ENCODE results near the gene NTN5.

Gene NTN5

DNA sequence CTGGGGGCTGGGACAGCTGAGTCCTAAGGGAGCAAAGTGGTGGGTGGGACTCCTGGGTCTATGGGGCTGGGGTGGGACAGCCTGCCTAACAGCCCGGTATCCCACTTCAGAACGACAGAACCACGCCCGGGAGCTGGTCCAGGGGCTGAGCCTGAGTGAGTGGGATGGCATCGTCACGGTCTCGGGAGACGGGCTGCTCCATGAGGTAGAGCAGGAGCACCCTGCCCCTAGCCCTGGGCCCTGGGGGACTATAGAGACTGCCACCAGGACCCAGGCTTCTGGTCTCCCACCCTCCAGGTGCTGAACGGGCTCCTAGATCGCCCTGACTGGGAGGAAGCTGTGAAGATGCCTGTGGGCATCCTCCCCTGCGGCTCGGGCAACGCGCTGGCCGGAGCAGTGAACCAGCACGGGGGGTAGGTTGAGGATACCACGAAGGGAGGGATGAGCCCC is 44.9 kb downstream of the NTN5 start:
- DNase-seq: no peak

GRCh38 chr19:48627201-48627864 is 45.5 kb downstream of the NTN5 start:
- DNase-seq: no peak

DNA sequence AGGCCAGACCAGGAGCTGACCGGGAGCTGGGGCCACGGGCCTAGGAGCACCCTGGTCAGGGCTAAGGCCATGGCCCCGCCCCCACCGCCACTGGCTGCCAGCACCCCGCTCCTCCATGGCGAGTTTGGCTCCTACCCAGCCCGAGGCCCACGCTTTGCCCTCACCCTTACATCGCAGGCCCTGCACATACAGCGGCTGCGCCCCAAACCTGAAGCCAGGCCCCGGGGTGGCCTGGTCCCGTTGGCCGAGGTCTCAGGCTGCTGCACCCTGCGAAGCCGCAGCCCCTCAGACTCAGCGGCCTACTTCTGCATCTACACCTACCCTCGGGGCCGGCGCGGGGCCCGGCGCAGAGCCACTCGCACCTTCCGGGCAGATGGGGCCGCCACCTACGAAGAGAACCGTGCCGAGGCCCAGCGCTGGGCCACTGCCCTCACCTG is 46.9 kb downstream of the NTN5 start:
- DNase-seq: no peak

DNA sequence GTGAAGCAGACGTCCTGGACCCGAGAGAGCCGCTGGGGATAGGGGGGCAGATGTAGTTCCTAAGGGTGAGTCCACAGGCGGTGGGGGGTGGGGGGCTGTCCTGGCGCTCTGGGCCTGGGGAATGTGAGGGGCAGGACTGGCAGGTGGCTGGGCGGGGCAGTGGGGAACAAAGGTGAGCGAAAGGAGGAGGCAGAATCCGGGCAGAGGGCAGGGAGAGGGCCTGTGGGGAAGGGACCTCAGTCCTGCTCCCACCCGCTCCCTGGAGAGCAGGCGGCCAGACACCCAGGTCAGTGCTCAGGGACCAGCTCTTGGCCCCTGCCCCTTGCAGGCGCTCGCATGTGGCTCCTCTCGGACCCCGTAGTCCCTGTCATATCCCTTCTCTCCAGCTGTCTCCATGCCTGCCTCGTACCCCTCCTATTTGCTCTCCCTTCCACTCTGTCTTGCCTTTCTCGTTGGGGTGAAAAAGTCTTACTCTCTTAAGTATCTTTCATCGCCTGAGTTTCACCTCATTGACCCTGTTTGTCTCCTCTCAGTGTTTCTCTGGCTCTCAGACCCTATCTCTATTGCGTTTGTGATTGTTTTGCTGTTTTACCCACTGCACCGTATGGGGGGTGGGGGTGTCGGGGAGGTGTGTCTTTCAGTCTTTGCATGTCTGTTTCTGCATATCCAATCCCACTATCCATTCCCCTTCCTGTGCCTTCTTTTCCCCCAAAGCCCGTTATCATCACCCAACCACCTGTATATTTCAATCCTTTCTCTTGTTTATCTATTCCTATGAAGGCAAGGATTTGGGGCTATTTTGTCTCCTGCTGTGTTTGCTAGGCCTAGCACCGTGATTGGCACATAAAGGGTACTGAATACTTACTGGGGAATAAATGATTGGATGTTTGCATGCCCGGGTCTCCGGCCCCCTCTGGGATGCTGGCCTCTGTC is 47.8 kb downstream of the NTN5 start:
- DNase-seq: no peak

DNA sequence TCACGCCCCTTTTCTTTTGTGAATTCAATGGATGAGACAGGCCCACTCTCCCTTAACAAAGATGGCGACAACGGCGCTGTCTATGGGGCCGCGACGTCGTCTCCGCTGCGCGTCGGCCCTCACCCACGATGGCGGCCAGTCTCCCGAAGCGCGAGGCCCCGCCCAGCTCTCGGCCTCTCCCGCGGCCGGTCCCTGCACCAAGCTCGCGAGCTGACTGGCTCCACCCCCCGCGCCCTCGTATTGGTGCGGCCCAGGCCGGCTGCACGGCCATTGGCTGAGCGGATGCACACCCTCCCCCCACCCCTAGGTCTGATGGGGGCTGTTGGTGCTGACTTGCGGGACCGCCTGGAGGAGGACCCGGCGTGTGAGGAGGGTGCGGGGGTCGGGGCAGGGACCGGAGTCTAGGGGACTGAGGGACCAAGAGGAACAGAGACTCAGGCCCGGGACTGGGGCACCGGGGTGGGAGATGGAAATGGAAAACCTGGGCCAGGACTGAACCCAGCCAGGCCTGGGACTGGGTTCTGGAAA is 48.7 kb downstream of the NTN5 start:
- DNase-seq: peak; percentile 97

- DNase-seq: no peak
Measured at GRCh38 chr19:48623556-48624066, 49.2 kb downstream of the NTN5 start.

DNA sequence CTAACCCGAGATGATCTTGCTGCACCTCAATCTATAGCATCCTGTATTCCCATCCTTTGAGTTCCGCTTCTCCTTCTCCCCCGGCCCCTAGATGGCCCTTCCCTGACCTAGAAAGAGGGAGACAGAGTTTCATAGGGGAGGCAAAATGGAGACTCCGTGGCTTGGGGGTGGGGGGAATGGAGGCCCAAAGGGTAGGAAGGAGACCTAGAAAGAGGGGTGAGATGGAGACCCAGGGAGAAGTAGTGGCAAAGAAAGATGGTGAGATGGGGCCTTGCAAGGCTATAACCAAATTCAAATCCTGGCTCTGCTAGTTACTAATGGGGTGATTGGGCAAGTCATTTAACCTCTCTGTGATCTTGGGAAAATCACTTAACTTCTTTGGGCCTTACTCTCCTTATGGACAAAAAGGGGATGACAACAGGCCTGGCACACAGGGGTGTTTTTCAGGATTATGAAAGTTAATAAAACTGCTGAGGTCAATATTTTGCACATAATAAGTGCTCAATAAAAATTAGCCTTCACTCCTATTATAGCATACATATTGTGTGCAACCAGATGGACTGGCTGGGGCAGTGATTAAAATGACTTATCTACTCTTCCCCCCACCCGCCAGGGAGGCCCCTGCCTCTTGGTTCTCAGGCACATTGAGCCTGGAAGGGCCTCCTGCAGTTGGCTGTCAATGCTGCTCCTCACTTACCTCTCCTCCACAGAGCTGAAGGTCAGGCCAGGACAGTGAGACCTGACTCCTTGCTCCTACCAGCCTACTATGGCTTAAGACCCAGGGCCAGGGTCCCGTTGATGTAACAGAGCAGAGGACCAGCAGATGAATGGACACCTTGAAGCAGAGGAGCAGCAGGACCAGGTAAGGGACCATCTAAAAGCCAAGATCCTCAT is 52.9 kb downstream of the NTN5 start:
- DNase-seq: no peak

GRCh38 chr19:48618916-48619691 is 53.7 kb downstream of the NTN5 start, which contains the start of the genes RPL18 and SPHK2:
Gene RPL18 (minus strand): TSS chr19:48619178. CDS start chr19:48619143, 35 bp downstream.
Gene SPHK2 (plus strand): TSS chr19:48619506. CDS start chr19:48620515, 1,009 bp downstream.
- DNase-seq: peak; percentile 98

- DNase-seq: no peak
Measured at GRCh38 chr19:48618278-48618915, 54.4 kb downstream of the NTN5 start.

GRCh38 chr19:48617146-48617937 is 55.5 kb downstream of the NTN5 start:
- no peak for DNase-seq

DNA sequence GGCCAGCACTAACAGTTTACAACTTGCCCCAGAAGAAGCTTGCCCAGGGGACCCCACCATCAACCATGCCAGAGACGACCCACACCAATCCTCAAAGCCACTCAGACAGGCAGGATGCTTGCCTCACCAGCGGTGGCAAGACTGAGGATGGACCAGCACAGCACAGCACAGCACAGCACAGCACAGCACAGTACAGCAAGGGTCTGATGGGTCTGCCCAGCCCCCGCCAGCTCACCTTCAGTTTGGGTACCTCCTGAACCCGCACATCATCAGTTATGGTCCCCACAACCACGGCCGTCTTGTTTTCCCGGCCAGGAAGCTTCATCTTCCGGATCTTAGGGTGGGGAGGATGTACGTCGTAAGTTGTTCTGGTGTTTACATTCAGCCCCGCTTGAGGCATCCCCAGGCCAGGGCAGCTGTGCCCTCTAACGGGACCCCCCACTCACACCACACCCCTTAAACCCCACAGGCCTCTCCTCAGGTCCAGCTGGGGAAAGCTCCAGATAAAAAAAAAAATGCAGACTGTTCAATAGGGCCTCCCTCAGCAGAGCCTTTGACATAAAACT is 56.2 kb downstream of the NTN5 start:
- DNase-seq: peak; percentile 32

DNA sequence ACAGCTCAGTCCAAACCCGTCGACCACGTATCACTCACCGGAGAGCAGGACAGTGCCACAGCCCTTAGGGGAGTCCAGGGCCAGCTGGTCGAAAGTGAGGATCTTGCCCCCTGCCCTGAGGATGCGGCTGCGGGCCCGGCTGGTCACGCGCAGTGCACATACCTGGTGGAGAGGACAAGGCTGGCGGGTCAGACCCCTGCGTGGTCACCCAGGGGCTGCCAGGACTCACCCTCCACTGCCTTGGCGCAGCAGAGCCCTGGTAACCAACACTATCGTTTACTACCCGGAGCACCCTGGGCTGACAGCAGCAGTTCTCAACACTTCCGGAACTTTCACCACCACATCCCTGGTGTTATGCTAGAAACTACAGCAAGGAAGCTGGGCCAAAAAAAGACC is 56.8 kb downstream of the NTN5 start:
- peak; percentile 30 for DNase-seq

DNA sequence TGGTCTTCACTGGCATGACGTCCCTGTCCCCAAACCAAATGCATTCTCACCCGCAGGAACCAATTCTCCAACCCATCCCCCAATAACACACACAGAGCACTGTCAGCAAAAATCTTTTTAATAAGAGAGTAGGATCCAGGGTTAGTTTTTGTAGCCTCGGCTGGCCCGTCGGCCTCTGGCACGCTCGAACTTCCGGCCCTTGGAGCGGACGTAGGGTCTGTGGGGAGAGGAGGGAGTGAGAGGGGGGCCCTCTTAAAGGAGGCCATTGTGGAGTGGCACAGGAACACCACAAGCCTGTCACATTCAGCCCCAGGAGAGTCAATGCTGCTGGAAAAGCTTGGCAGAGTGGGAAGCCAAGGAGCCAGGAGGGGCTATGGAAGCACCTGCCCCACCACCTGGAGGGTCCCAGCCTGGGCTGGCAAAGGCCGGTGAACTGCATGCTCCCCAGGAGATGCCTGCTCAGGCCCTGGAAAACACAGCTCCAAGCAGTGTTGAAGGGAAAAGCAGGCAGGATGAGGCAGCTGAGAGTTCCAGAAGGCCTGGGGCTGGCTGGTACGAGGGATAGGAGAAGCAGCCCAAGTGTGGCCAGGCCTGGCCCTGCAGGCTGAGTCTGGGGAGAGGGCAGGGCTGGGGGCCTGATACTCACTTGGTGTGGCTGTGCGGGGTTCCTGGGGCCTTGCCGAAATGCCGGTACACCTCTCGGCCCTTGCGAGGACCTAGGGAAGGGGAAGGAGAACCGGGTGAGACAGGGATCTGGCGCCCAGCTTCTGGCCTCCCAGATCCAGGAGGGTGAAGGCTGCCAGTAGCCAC is 57.4 kb downstream of the NTN5 start:
- DNase-seq: no peak

- no peak for DNase-seq
Measured at GRCh38 chr19:48614436-48615230, 58.2 kb downstream of the NTN5 start, which contains the start of gene FAM83E. Gene FAM83E (minus strand): TSS chr19:48615076. CDS start chr19:48613372, 1,704 bp downstream.

DNA sequence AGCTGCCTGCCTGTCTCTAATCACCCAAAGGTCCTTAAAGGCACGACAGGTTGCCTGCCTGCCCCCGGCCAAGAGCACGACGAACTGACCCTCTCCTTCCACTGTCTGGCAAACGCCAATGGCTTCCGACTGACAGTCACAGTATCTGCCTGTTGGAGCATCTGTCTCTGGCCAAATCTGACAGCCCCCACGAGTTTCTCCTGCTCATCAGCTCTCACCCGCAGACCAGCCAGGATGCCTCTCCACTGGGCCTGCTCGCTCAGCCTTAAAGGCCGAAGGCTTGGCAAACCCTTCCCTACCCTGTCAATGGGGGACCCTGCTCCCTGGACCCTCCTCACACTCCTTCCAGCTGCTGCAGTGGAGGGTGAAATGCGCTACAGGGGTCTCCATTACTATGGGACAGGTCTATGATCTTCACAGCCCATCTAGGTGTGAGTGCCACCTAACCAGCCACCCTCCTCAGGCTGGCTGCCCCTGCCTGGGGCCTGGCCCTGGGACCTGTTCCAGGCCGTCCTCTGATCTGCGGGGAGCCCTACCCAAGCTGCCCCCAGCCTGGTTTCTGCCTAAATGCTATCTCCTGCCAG is 58.9 kb downstream of the NTN5 start:
- no peak for DNase-seq

DNA sequence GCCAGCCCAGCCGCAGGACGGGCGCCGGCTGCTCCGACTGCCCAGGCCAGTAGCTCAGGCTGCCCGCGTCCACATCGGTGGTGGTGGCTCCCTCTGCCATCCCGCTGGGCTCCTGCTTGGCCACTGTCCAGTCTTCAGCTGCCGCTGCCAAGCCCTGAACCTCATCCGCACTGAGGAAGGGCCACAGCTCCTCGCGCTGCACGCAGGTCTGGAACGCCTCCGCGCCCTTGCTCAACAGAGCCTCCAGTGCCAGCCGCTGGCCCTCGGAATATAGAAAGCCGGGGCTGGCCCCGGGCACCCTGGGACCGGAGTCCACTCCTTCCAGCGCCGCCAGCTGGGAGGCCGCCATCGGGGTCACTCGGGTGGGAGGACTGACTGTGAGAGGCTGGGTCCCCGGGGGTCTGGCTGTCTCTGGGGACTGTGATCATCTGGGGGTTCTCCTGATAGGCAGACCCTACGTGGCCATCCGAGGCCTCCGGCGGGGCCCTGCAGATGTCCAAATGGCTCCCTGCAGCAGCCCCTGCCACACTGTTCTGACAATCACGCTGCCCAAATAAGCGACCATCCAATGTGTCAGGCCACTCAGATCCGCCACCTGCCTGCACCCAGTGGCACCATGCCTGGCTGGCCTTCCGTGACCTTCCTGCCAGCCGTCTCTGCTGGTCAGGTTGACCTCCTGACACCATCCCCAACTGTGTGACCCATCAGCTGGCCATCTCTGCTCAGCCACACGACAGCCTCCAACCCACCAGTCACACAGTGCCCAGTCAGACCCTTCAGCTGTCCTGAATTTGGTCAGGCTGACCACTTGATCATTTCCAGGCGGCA is 59.6 kb downstream of the NTN5 start:
- no peak for DNase-seq
